ENCODE results near the gene NR4A1. TPM values are rescaled to one million over a fixed set of nuclear protein-coding genes. Genes with fewer than 3 reads are reported as not detected.

The NR4A1 gene
- total and polyA plus RNA-seq, 2 of the 13 experiments (the other 11 are each of a cell fraction or from before 2014, with no cell fraction given), result 5.7 to 15.2 TPM

- TF ChIP-seq ZBTB7A (CRISPR knock-in tag; IDR thresholded peaks at IDR 0.05) (no peak), CCDC6 (CRISPR knock-in tag; IDR thresholded peaks at IDR 0.05) (peak; percentile 24; the same call in 1 of the 2 replicates), SOX5 (CRISPR knock-in tag; IDR thresholded peaks at IDR 0.05; ENCODE audit: borderline replicate concordance) (peak; percentile 31; the same call in 1 of the 2 replicates), SMYD3 (CRISPR knock-in tag; IDR thresholded peaks at IDR 0.05) (no peak), ZNF33B (CRISPR knock-in tag; IDR thresholded peaks at IDR 0.05) (no peak), TAF1 (CRISPR knock-in tag; IDR thresholded peaks at IDR 0.05) (peak; percentile 69), ZNF276 (CRISPR knock-in tag; IDR thresholded peaks at IDR 0.05; ENCODE audit: low read depth) (no peak; the same call in 1 of the 2 replicates), SRF (IDR thresholded peaks at IDR 0.05; ENCODE audit: low read depth, low read length) (peak; percentile 99), ZNF513 (CRISPR knock-in tag; conservative IDR thresholded peaks at IDR 0.05) (no peak), ZFP82 (CRISPR knock-in tag; IDR thresholded peaks at IDR 0.05; ENCODE audit: borderline replicate concordance) (no peak), SP1 (IDR thresholded peaks at IDR 0.05) (no peak), SP1 (CRISPR knock-in tag; IDR thresholded peaks at IDR 0.05) (peak; percentile 92), ZXDC (CRISPR knock-in tag; IDR thresholded peaks at IDR 0.05) (no peak)
- TF ChIP-seq, protein P1, sequence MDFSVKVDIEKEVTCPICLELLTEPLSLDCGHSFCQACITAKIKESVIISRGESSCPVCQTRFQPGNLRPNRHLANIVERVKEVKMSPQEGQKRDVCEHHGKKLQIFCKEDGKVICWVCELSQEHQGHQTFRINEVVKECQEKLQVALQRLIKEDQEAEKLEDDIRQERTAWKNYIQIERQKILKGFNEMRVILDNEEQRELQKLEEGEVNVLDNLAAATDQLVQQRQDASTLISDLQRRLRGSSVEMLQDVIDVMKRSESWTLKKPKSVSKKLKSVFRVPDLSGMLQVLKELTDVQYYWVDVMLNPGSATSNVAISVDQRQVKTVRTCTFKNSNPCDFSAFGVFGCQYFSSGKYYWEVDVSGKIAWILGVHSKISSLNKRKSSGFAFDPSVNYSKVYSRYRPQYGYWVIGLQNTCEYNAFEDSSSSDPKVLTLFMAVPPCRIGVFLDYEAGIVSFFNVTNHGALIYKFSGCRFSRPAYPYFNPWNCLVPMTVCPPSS (IDR thresholded peaks at IDR 0.05), result no peak
- TF ChIP-seq, protein P2, sequence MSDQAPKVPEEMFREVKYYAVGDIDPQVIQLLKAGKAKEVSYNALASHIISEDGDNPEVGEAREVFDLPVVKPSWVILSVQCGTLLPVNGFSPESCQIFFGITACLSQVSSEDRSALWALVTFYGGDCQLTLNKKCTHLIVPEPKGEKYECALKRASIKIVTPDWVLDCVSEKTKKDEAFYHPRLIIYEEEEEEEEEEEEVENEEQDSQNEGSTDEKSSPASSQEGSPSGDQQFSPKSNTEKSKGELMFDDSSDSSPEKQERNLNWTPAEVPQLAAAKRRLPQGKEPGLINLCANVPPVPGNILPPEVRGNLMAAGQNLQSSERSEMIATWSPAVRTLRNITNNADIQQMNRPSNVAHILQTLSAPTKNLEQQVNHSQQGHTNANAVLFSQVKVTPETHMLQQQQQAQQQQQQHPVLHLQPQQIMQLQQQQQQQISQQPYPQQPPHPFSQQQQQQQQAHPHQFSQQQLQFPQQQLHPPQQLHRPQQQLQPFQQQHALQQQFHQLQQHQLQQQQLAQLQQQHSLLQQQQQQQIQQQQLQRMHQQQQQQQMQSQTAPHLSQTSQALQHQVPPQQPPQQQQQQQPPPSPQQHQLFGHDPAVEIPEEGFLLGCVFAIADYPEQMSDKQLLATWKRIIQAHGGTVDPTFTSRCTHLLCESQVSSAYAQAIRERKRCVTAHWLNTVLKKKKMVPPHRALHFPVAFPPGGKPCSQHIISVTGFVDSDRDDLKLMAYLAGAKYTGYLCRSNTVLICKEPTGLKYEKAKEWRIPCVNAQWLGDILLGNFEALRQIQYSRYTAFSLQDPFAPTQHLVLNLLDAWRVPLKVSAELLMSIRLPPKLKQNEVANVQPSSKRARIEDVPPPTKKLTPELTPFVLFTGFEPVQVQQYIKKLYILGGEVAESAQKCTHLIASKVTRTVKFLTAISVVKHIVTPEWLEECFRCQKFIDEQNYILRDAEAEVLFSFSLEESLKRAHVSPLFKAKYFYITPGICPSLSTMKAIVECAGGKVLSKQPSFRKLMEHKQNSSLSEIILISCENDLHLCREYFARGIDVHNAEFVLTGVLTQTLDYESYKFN (CRISPR knock-in tag; conservative IDR thresholded peaks at IDR 0.05), result peak; percentile 53
- TF ChIP-seq, protein P3, sequence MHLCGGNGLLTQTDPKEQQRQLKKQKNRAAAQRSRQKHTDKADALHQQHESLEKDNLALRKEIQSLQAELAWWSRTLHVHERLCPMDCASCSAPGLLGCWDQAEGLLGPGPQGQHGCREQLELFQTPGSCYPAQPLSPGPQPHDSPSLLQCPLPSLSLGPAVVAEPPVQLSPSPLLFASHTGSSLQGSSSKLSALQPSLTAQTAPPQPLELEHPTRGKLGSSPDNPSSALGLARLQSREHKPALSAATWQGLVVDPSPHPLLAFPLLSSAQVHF (CRISPR knock-in tag; IDR thresholded peaks at IDR 0.05), result no peak
These were observed at the start of gene NR4A1 (continued) for GRCh38 chr12:52050758-52051541.

Data from HepG2 (cell line).